ENCODE measurements around the gene CCDC88C.

Gene CCDC88C

GRCh38 chr14:91376547-91377477 lies 40.8 kb downstream of the CCDC88C start:
- no peak for TF ChIP-seq CTCF (conservative IDR thresholded peaks at IDR 0.05; ENCODE audit: low read depth, low read length)
- no peak overlapping the region for H3K4me3 ChIP-seq (ENCODE audit: low read length)
- no peak for DNase-seq (ENCODE audit: low read depth)

- no peak for TF ChIP-seq CTCF (conservative IDR thresholded peaks at IDR 0.05; ENCODE audit: low read depth, low read length)
- DNase-seq (ENCODE audit: low read depth), result no peak
- no peak overlapping the region for H3K4me3 ChIP-seq (ENCODE audit: low read length)
These were observed 41.7 kb downstream of the CCDC88C start for GRCh38 chr14:91375720-91376452.

- no peak overlapping the region for H3K4me3 ChIP-seq (ENCODE audit: low read length)
- DNase-seq (ENCODE audit: low read depth), result no peak
- TF ChIP-seq CTCF (conservative IDR thresholded peaks at IDR 0.05; ENCODE audit: low read depth, low read length), result no peak
These were observed 42.5 kb downstream of the CCDC88C start for GRCh38 chr14:91374879-91375702.

- no peak for DNase-seq (ENCODE audit: low read depth)
- no peak overlapping the region for H3K4me3 ChIP-seq (ENCODE audit: low read length)
- no peak for TF ChIP-seq CTCF (conservative IDR thresholded peaks at IDR 0.05; ENCODE audit: low read depth, low read length)
These were observed 43.2 kb downstream of the CCDC88C start for GRCh38 chr14:91374287-91374878.

- no peak for TF ChIP-seq CTCF (conservative IDR thresholded peaks at IDR 0.05; ENCODE audit: low read depth, low read length)
- DNase-seq (ENCODE audit: low read depth), result no peak
- no peak overlapping the region for H3K4me3 ChIP-seq (ENCODE audit: low read length)
These were observed 43.9 kb downstream of the CCDC88C start for GRCh38 chr14:91373591-91374254.
